A673 (cell line): ENCODE measurements around the gene PRR33.

Experiments used
- CTCF ChIP-seq: fragments of 300-800, 200-600 bp; sonication (generic); conservative IDR thresholded peaks from 2 replicates; pipeline ENCODE4 v1.5.1; 2017; ENCODE audit warnings: low read depth, mild to moderate bottlenecking, antibody characterized with exemption, low read length, moderate library complexity, mixed read lengths
- EZH2 ChIP-seq: fragments of 200-600 bp; sonication (generic); IDR thresholded peaks from 2 replicates; pipeline ENCODE4 v1.6.1; 2017; ENCODE audit warnings: borderline replicate concordance, low read depth, mild to moderate bottlenecking, mixed read lengths, antibody characterized with exemption, low read length; ENCODE audit not compliant: poor library complexity, severe bottlenecking

- TF ChIP-seq CTCF (no peak), EZH2 (peak; percentile 58)
Measured at GRCh38 chr11:1873048-1873812, 18.5 kb downstream of the PRR33 start.
